NCI-H1694 (cell line): ENCODE data around the gene NANOS3.
"Not testable (repeated sequence)": the region's sequence is repeated elsewhere in the genome, so short reads cannot be mapped to it uniquely, and the experiment has no call there.

ENCODE experiments used
- DNase-seq: peaks from one replicate; lab custom pipeline; 2025; lab: John Stamatoyannopoulos, UW

NANOS3 gene

DNA sequence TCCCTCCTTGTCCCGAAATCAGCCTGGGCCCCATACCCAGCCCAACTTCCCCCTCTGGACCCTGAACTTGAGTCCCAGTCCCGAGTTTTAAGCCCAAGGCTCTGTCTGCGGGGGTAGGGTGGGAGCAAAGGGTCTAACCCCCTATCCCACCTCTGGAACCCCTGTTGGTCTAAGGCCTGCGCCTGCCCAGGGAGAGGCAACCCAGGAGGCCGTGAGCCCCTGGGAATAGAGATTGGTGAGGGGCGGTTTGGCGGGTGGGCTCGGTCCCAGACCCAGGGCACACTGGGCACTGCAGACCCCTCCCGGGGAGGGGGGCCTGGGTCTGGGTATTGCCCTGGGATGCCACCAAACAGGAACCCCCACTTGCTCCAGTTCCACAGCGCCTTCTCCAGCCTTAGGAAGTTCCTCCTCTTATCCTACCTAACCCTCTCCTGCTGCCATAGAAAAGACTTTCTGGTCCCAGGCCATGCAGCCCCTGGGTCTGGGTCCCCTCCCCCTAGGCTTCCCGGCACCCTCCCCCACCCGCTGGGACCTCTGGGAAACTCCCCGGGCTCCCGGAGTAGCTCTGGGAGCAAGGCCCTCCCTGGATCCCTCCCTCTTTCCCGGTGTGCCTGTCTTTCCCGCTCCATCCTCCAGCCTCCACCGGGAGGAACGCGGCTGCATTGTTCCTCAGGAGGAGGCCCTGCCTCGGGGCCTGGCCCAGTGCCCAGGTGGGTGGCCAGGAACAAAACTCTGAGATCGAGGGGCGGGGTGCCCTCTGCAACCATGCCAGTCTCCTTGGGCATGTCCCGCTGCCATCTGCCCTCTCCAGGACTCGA lies 33.6 kb upstream of the NANOS3 start:
- no peak for DNase-seq

DNA sequence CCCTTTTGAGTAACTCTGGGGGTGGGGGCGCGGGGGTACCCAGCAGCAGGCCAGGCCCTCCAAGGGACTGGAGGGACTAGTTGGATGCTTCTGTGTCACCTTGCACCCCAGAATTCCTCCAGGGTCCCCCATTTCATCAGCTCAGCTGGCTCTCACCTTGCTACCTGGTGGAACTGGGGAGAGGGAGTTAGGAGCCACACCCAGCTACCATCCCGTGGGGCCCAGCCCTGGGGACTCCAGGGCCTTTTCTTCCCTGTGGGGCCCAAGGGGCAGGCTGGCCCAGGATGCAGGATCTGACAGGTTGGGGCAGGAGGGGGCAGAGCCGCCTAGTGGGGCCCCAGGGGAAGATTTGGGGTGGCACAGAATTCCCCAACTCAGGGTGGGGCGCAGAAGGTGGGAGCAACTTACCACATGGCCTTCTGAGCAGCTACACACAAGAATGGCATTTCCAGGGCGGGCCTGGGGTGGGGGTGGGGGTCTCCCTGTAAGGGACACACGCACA lies 32.8 kb upstream of the NANOS3 start:
- DNase-seq = no peak

DNA sequence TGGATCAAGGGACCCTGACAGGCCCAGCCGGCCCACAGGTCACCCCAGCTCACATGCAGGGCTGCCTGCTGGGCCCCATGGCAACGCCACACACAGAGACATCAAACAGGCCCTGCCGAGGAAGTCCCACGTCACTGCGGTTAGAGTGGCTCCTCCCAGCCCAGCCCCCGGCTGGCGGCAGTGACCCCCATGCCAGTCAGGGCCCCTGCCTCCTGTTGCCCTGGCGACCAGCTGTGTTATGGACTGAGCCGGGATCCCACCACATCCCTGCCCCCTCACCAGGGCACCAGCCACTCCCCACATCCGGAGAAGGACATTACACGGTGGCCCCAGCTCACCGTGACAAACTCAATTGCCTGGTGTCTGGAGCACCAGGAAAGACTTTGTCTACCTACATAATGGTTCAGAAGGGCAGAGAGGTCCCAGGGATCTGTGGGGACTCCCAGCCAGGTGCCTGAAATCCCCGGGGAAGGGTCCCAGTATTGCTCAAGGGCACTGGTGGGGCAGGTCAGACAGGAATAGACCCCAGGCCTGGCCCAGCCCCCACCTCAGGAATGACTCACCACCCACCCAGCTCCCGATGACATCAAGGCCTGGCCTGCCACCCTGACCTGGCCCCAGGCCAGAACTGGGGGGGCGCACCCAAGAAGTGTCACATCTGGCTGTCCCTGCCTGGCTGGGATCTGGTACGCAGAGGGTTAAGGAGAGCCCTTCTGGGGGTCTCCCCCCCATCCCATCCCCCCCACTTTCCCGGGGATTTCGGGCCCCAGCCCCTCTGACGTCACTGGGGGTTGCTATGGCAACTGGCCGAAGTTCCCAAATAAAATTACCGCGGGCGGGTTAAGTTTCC lies 30.2 kb upstream of the NANOS3 start:
- DNase-seq = peak; percentile 52

DNA sequence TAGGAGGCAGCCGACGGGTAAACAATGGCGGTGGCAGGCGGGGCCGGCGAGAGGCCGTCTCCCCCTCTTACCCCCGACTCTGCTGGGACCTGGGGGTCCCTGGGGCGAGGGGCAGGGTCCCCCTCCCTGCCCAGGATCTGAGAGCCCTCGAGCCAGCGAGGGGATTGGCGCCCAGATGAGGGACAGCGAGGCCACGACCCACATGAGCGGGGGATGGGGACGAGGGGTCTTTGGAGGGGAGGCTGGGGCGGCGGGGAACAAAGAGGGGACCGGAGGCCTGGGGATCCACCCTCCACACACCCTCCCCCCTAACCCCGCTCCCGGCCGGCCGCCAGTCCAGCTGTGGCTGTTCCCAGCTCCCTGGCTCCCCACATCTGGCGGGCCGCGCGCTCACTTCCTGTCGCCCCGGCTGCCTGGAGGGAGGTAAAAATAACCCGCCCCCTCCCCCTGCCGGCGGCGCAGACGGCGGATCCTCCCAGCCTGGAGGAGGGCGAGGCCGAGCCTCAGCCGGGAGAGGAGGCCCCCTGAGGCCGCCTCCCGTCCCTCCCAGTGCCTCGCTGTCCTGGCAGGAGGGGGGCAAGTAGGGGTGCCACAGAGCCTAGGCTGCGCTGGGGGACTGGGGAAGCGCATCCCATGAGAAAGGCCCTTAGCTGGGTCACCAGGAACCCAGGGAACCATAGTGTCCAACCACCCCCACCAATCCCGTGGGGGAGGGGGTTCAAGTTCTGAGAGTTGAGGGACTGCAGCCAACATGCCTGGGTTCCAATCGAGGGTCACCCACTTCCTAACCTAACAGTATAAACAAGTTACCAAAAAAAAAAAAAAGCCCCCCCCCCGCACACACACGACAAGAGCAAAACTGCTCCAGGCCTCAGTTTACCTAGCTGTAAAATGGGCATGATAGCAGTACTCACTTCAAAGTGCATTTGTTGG lies 29.3 kb upstream of the NANOS3 start:
- DNase-seq = peak; percentile 46

DNA sequence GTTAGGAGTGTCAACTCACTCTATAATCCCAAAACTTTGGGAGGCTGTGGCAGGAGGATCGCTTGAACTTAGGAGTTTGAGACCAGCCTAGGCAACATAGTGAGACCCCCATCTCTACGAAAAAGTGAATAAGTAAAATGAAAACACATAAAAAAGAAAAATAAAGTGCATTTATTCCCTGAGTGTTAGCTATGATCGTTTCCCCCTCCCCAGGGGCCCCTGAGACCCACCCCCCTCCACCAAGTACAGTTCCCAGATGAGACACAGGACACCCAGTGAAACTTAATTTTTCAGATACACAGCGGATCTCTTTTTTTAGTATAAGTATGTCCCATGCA lies 28.6 kb upstream of the NANOS3 start:
- DNase-seq = no peak

DNA sequence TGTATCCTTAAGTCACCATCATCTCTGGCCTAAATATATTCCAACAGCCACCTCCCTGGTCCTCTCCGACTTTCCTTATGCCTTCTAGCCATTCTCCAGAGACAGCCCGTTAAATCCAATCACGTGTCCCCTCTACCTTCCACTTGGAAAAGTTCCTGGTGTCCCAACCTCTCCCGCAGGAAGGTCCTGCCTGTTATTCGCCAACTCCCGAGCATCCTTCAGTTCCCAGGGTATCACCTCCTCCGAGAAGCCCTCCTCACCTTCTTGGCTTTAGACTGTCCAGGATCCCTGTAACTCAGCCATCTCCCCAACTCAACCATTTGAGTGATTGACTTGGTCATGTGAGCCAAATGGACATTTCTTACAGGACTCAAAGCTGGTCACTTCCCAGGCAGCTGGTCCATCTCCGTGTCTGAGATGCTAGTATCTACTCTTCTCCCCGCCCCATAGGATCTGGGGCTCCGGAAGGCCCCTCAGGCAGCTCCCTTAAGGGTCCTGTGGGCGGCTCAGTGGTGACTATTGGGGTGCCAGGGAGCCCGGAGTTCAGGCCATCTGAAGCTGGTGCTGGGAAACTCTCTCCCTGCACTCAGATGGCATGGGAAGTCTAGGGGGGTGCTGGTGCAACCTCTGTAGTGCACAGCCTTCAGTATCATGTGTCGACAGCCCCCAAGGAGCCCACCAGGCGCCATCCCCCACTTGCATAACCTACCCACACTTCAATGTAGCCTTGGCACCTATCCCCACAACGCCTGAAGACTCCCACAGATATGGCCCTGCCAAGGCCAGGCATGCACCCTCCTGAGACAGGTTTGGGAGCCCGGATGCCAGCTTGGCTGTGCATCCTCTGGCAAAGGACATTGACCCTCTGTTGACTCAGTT lies 27.9 kb upstream of the NANOS3 start:
- no peak for DNase-seq

DNA sequence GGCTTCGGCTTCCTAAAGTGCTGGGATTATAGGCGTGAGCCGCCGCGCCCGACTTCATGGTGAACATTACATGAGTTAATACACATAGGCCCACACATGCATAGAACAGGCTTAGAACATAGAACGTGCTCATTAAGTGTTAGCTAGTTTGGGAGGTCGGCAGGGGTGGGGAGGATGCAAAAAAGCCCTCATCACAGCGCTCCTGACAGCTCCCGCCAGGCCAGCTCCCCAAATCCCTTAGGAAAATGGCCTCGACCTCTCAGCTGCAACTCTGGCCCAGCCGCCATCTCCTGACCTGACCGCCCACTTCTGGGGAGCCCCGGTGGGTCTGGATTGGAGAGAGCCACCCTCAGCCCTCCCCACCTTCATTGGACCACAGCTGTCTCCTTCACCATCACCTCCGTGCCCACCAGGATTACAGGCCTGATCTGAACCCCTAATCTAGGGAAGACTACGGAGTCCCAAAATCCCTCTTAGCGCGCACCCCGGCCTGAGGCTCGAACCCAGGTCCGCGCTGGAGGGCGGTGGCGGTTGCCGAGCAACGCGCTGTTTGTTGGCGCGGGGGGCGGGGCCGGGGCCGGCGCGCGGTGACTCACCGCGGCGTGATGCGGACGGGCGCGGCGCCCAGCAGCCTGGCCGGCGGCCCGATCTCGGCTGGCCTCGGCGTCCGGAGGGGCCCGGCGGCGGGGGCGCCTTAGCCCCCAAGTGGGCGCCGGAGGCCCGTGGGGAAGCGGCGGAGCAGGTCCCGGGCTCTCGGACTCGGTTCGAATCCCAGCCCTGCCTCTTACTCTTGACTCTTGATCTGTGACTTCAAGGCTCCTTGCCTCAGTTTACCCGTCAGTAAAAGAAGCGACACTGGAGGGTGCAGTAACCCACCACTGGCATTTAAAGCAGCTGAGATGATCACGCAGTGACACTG lies 26.7 kb upstream of the NANOS3 start:
- no peak for DNase-seq

DNA sequence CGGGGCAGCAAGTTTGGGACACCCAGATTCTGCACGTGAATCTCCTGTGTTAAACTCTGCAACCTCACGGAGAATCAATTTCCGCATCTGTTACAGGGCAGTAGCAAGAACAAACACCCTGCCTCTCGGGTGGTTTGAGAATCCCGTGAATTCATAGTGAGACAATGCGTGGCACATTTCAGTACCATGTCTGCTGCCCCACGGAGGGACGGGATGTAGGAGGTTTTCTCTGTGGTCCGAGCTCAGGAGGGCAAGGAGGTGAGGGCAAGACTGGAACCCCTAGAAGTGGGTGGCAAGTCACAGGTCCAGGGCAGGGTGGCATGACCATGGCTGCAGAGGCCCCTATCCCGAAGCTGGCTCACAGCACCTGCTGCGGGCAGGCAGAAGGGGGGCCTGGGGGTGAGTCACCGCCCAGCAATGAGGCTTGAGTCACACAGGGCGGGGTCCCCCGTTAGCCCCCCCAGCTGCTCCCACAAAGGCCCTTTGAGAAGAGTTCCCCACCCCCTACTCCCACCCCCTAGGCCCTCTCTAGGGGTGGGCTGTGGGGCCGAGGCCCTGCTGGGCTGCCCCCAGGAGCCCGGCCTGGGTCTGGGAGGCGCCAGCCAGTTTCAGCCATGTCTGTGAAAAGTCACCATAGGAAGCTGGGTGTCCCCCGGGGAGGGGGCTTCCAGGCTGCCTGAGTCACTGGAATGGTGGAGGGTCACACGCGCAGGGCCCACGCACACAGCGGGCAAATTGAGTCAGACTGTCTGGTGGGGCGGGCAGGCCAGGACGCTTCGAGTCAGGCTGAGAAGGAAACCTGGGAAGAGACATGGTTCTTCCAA lies 25.8 kb upstream of the NANOS3 start:
- DNase-seq = no peak

DNA sequence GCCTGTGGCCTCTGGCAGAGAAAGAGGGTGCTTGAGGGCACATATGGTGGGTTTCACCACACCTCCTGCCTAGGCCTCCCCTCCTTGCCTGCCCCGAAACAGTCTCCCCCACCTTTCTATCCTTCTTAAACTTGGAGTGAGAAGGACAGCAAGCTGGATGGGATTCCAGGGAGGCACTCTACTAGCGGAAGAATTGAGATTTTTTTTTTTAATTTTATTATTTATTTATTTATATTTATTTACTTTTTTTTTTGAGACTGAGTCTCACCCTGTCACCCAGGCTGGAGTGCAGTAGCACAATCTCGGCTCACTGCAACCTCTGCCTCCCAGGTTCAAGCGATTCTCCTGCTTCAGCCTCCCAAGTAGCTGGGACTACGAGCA lies 25.2 kb upstream of the NANOS3 start:
- DNase-seq = not testable (repeated sequence)

DNA sequence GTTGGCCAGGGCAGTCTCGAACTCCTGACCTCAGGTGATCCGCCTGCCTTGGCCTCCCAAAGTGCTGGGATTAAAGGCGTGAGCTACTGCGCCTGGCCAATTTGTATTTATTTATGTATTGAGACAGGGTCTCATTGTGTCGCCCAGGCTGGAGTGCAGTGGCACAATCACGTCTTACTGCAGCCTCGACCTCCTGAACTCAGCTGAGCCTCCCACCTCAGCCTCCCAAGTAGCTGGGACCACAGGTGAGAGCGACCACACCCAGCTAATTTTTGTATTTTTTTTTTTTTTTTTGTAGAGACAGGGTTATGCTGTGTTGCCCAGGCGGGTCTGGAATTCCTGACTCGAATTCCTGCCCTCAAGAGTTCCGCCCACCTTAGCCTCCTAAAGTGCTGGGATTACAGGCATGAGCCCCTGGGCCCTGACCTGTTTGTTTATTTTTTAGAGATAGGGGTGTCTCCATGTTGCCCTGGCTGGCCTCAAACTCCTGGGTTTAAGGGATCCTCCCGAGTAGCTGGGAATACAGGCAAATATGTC lies 24.7 kb upstream of the NANOS3 start:
- not testable (repeated sequence) for DNase-seq

DNA sequence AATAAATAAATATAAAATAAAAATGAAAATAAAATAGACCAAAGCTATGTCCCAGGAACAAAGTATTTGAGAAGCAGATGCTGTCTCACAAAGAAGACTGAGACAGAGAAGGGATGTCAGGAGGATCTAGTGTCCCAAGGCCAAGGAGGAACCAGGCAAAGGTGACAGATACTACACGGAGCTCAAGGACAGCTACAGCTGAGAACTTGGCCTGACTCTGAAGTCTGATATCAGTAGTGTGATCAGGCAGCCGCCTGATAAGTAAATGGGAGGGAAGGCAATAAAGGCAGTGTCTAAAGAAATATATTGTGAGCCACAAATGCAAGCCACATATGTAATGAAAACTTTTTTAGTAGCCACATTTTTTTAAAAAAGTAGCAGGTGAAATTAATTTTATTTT lies 20.4 kb upstream of the NANOS3 start:
- no peak for DNase-seq

DNA sequence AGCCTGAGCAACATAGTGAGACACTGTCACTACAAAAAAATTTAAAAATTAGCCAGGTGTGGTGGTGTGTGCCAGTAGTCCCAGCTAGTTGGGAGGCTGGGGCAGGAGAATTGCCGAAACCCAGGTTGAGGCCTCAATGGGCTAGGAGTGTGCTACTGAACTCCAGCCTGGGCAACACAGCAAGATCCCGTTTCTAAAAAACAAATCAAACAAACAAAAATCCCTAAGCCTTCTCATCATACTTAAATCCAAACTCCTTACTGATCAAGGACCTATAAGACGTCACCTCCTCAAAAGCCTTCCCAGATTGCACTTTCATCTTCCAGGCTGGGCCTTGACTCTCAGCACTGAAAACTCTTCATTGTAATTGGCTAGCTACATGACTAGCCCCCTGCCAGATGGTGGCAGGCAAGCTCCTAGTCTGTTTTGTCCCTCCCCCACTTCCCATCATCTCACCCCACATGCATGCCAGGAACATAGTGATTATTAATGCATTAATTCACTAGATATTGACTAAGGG lies 17.5 kb upstream of the NANOS3 start:
- peak; percentile 38 for DNase-seq

DNA sequence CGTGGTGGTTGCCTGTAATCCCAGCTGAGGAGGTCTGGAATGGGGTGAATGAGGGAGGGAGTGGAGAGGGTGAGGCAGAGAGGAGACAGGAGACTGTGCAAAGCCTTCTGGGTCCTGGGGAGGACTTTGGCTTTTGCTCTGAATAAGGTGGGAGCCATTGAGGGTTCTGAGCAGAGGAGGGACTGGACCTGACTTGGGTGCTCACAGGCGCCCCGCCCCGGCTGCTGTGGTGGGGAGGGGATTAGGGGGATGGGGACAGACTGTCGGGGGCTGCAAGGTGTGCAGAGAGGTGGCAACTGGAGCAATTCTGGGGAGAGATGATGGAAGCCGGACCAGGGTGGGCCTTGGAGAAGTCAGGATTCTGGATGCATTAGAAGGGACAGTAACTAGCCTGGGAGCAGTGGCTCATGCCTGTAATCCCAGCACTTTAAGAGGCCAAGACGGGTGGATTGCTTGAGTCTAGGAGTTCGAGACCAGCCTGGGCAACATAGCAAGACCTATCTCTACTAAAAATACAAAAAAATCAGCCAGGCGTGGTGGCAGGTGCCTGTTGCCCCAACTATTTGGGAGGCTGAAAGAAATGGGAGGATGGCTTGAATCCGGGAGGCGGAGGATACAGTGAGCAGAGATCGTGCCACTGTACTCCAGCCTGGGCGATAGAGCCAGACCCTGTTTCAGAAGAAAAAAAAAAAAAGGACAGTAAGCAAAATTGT lies 16.1 kb upstream of the NANOS3 start:
- no peak for DNase-seq

DNA sequence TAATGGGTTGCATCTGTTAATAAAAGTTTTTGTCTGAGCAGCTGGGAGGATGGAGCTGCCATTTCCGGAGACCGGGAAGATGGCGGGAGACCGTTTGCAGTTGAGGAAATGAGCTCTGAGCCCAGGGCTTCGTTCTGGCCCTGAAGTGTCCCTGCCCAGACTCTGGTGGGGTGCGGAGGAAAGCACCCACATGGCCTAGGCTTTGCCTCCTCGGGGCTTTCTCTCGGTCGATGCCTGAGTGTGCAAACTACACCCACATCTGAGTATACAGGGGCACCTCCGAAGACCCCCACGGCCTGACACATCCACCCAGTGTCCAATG lies 15.6 kb upstream of the NANOS3 start:
- no peak for DNase-seq

DNA sequence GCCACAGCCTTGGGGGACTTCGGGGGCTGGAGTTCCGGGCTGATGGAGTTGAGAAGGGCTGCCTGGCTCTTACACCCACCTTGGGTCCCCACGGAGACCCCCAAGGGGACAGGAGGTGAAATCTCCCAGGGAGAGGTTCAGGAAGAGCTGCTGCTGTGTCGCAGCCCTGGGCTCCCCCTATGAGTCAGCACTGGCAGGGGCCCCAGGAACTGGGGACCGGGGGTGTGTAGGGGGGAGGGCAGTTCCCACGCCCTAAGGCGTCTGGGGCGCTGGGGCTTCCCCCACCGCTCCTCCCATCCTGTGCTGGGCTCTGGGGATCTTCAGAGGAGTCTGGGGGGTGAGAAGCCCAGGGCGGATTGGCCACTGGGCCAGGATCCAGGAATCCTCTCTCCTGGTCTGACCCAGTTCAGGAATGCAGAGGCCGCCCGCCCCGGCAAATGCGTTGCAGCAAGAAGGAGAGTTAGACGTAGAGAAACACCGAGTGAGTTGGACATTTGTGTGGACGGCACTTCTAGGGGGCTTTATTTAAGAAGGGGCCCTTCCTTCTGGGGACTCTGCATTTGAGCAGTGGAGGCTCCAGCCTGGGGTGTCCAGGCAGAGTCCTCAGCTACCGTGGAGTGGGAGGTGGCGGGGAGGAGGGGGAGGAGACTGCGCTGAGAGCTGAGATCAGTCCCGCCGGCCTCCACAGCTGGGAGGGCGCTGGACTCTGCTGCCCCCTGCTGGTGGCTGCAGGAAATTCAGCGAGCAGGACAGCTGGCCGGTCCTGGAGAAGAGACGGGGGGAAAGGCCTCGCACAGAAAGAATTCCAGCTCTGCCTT lies 15.0 kb upstream of the NANOS3 start:
- DNase-seq = peak; percentile 40

DNA sequence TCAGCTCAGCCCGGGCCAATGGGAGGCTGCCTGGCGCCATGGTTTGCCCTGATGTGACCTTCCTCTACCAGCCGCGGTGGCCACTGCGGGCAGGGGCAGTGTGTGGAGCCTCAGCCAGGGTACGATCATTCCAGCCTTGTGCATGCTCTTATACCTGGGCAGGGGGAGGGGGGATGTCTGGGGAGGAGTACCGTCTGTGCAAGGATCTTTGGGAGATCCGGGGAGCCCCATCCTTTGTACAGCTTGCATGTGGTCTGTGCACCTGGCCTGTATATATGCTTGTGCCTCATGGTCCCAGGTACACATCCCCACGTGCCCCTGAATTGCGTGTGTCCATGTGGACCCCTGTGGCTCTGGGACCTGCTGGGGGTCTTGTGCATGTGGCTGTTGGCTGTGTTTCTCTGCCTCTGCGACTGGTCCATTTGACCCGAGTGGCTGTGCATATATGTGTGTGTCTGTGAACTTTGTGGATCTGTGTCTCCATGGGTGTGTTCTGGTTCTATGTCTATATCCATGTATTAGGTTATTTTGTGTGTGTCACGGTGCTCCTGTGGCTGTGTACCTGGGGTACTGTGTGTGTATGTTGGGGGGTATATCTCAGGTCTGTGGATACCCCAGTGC lies 12.8 kb upstream of the NANOS3 start:
- DNase-seq = no peak
